Fibroblast of lung (primary cell): ENCODE results near the gene WWC1. TPM values are rescaled to one million over a fixed set of nuclear protein-coding genes. Genes with fewer than 3 reads are reported as not detected.

ENCODE experiments used
- DNase-seq, 2 donors: peaks; one replicate each; pipeline versions ENCODE4 v3.0.0 to v3.0.0-alpha.2; 2010; ENCODE audit warnings: low read depth in 2 of 2
- H2AFZ ChIP-seq: 2 replicates; pipeline ENCODE4 v1.5.1; 2012; ENCODE audit warnings: low read length, control low read depth, inconsistent platforms
- H3K27ac ChIP-seq: 2 replicates; pipeline ENCODE4 v1.5.1; 2011; ENCODE audit warnings: low read length, control low read depth; ENCODE audit not compliant: insufficient read depth
- H3K27me3 ChIP-seq: 2 replicates; pipeline ENCODE4 v1.5.1; 2011; ENCODE audit warnings: mild to moderate bottlenecking, low read length; ENCODE audit not compliant: control insufficient read depth, insufficient read depth
- H3K36me3 ChIP-seq: 2 replicates; pipeline ENCODE4 v1.5.1; 2011; ENCODE audit warnings: low read length; ENCODE audit not compliant: control insufficient read depth, insufficient read depth
- H3K4me1 ChIP-seq: 2 replicates; pipeline ENCODE4 v1.5.1; 2011; ENCODE audit warnings: low read length; ENCODE audit not compliant: control insufficient read depth, insufficient read depth; ENCODE audit errors: extremely low read depth
- H3K4me2 ChIP-seq: 2 replicates; pipeline ENCODE4 v1.5.1; 2011; ENCODE audit warnings: low read length, control low read depth; ENCODE audit not compliant: insufficient read depth; ENCODE audit errors: extremely low read depth
- H3K4me3 ChIP-seq, 4 experiments: fragments of 200-600 bp in 1 of 4; sonication (generic) in 1 of 4; replicated peaks in 1 of 4; 2 replicates each; pipeline ENCODE4 v1.5.1; 2011 to 2016; ENCODE audit warnings: low read length in 4 of 4, low read depth in 3 of 4, mild to moderate bottlenecking in 3 of 4, control low read depth in 2 of 4, inconsistent platforms in 1 of 4, mixed read lengths in 1 of 4; ENCODE audit not compliant: insufficient read depth in 1 of 4; ENCODE audit errors: control extremely low read depth in 1 of 4
- H3K79me2 ChIP-seq: 2 replicates; pipeline ENCODE4 v1.5.1; 2012; ENCODE audit warnings: mild to moderate bottlenecking, low read length, inconsistent platforms; ENCODE audit not compliant: control insufficient read depth, insufficient read depth
- H3K9ac ChIP-seq: 2 replicates; pipeline ENCODE4 v1.5.1; 2011; ENCODE audit warnings: mild to moderate bottlenecking, low read length, control low read depth; ENCODE audit not compliant: insufficient read depth
- H3K9me3 ChIP-seq: 2 replicates; pipeline ENCODE4 v1.5.1; 2012; ENCODE audit warnings: low read depth, low read length; ENCODE audit not compliant: control insufficient read depth, insufficient read depth
- H4K20me1 ChIP-seq: 2 replicates; pipeline ENCODE4 v1.5.1; 2011; ENCODE audit warnings: low read length; ENCODE audit not compliant: control insufficient read depth, insufficient read depth; ENCODE audit errors: extremely low read depth
- CTCF ChIP-seq, 2 donors: IDR thresholded peaks in 1 of 2; conservative IDR thresholded peaks in 1 of 2; 1 replicate in 1 of 2; 2 replicates in 1 of 2; pipeline ENCODE4 v1.5.1; 2011 to 2012; ENCODE audit warnings: low read length in 2 of 2, control low read depth in 1 of 2, inconsistent platforms in 1 of 2, low read depth in 1 of 2, mild to moderate bottlenecking in 1 of 2
- EZH2 ChIP-seq: IDR thresholded peaks from 2 replicates; pipeline ENCODE4 v1.5.1; 2012; ENCODE audit warnings: low read length, control low read depth, mild to moderate bottlenecking; ENCODE audit errors: missing control alignments
- polyA plus RNA-seq, 2 donors: library from polyadenylated mRNA; depleted of rRNA in 1 of 2; stranded (reverse) in 1 of 2; unstranded in 1 of 2; fragments of >200 nt; gene quantifications; 2 replicates each; pipeline ENCODE4 v1.2.1, GENCODE V29; 2011 to 2012; ENCODE audit warnings: missing spikeins in 1 of 2
- total RNA-seq: library from RNA; depleted of rRNA; stranded (reverse); fragments of >200 nt; gene quantifications from 2 replicates; pipeline ENCODE4 v1.2.1, GENCODE V29; 2014

The WWC1 gene
- total and polyA plus RNA-seq, 2 donors (not counting 1 experiment from before 2014, with no cell fraction given): 2.5 to 3.2 TPM

GRCh38 chr5:168303393-168304025, 12.1 kb downstream of the WWC1 start:
- Histone ChIP-seq H3K79me2 (no peaks in the 10 kb centered on the region), H3K36me3 (no peaks in the 10 kb centered on the region), H3K4me2 (no peak overlapping the region)

GRCh38 chr5:168304349-168304748, 12.9 kb downstream of the WWC1 start:
- Histone ChIP-seq H3K9ac (no peak overlapping the region), H4K20me1 (no peaks in the 10 kb centered on the region), H3K4me3 (no peak overlapping the region), H3K4me1 (no peaks in the 10 kb centered on the region), H3K36me3 (no peaks in the 10 kb centered on the region), H3K9me3 (no peaks in the 10 kb centered on the region), H3K27ac (no peak overlapping the region), H3K79me2 (no peaks in the 10 kb centered on the region), H2AFZ (no peak overlapping the region), H3K27me3 (no peaks in the 10 kb centered on the region), H3K4me2 (no peak overlapping the region)
- DNase-seq: no peak
- TF ChIP-seq EZH2: no peak
- no peak for TF ChIP-seq CTCF (conservative IDR thresholded peaks at IDR 0.05 in 1 of 2, IDR thresholded peaks at IDR 0.05 in 1 of 2; ENCODE audit: low read depth in 1 of 2, low read length in 2 of 2)

More at GRCh38 chr5:168303393-168304025, 12.1 kb downstream of the WWC1 start:
- TF ChIP-seq CTCF (conservative IDR thresholded peaks at IDR 0.05 in 1 of 2, IDR thresholded peaks at IDR 0.05 in 1 of 2; ENCODE audit: low read depth in 1 of 2, low read length in 2 of 2): no peak
- H2AFZ ChIP-seq: no peak overlapping the region
- no peaks in the 10 kb centered on the region for H4K20me1 ChIP-seq
- no peaks in the 10 kb centered on the region for H3K27me3 ChIP-seq
- H3K9me3 ChIP-seq: no peaks in the 10 kb centered on the region
- no peak for DNase-seq
- no peak overlapping the region for H3K9ac ChIP-seq
- no peak overlapping the region for H3K4me3 ChIP-seq
- no peak overlapping the region for H3K27ac ChIP-seq
- no peaks in the 10 kb centered on the region for H3K4me1 ChIP-seq

DNA sequence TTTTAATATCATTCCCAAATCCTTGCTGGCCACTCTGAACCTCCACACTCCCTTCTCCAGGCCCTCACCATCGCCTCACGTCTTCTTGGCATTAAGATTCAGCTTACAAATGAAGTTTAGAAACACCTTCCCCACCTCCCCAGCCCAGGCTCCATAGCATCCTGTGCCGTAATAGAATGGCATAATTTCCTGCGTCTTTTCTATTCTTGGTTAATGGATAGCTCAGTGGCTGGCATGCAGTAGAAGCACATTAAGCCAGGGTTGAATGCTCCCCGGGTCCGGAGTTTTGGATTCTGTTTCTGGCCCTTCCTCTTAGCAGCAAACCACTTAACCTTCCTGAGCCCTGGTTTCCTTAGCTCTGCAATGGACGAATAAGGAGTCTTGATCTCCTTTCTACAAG, 13.8 kb downstream of the WWC1 start:
- H3K9ac ChIP-seq: no peak overlapping the region
- TF ChIP-seq EZH2 (no peak), CTCF (conservative IDR thresholded peaks at IDR 0.05 in 1 of 2, IDR thresholded peaks at IDR 0.05 in 1 of 2; ENCODE audit: low read depth in 1 of 2, low read length in 2 of 2) (no peak)
- no peaks in the 10 kb centered on the region for H3K4me1 ChIP-seq
- no peaks in the 10 kb centered on the region for H3K79me2 ChIP-seq
- no peak for DNase-seq
- no peak overlapping the region for H3K27ac ChIP-seq
- H3K4me2 ChIP-seq: no peak overlapping the region
- no peaks in the 10 kb centered on the region for H3K27me3 ChIP-seq
- no peaks in the 10 kb centered on the region for H4K20me1 ChIP-seq
- H3K36me3 ChIP-seq: no peaks in the 10 kb centered on the region
- H2AFZ ChIP-seq: no peak overlapping the region
- H3K9me3 ChIP-seq: no peaks in the 10 kb centered on the region
- H3K4me3 ChIP-seq: no peak overlapping the region
